Measurements from ENCODE around the gene ALX4. TPM values are rescaled to one million over a fixed set of nuclear protein-coding genes. Genes with fewer than 3 reads are reported as not detected.

Gene ALX4
- total RNA-seq, 1 donor from 2014 or later: not detected

- H3K9me3 ChIP-seq: no peaks in the 10 kb centered on the region
- ATAC-seq (no peak), DNase-seq (no peak)
- H3K4me3 ChIP-seq: no peak overlapping the region
- intact Hi-C loops (cut with DNase I): no loop called here
- H3K27me3 ChIP-seq (ENCODE audit: low read depth): peaks cover 98% of the 10 kb centered on the region
- no peak for TF ChIP-seq CTCF (IDR thresholded peaks at IDR 0.05)
- H3K36me3 ChIP-seq: no peaks in the 10 kb centered on the region
- H3K27ac ChIP-seq: no peak overlapping the region
- peaks cover 21% of the 10 kb centered on the region for H3K4me1 ChIP-seq
Observed at GRCh38 chr11:44311339-44312261, 1.7 kb upstream of the ALX4 start.

- peaks cover 18% of the 10 kb centered on the region for H3K4me1 ChIP-seq
- H3K27ac ChIP-seq: no peak overlapping the region
- H3K27me3 ChIP-seq (ENCODE audit: low read depth): peaks cover 98% of the 10 kb centered on the region
- no peak for TF ChIP-seq CTCF (IDR thresholded peaks at IDR 0.05)
- no peaks in the 10 kb centered on the region for H3K36me3 ChIP-seq
- no peak overlapping the region for H3K4me3 ChIP-seq
- intact Hi-C loops (cut with DNase I): no loop called here
- DNase-seq (no peak), ATAC-seq (no peak)
- no peaks in the 10 kb centered on the region for H3K9me3 ChIP-seq
Observed at GRCh38 chr11:44310463-44311272, 729 bp upstream of the ALX4 start.

GRCh38 chr11:44310206-44310462 lies 195 bp upstream of the ALX4 start:
- no peak overlapping the region for H3K27ac ChIP-seq
- ATAC-seq (no peak), DNase-seq (no peak)
- intact Hi-C loops (cut with DNase I): no loop called here
- no peaks in the 10 kb centered on the region for H3K36me3 ChIP-seq
- H3K4me3 ChIP-seq: peak overlapping the region; percentile 31
- no peaks in the 10 kb centered on the region for H3K9me3 ChIP-seq
- no peak for TF ChIP-seq CTCF (IDR thresholded peaks at IDR 0.05)
- H3K4me1 ChIP-seq: peaks cover 19% of the 10 kb centered on the region
- peaks cover 98% of the 10 kb centered on the region for H3K27me3 ChIP-seq (ENCODE audit: low read depth)

GRCh38 chr11:44308923-44309477 lies 939 bp downstream of the ALX4 start:
- Histone ChIP-seq H3K27ac (no peak overlapping the region), H3K36me3 (no peaks in the 10 kb centered on the region), H3K9me3 (no peaks in the 10 kb centered on the region), H3K27me3 (ENCODE audit: low read depth) (peaks cover 99% of the 10 kb centered on the region), H3K4me3 (peak overlapping the region; percentile 31), H3K4me1 (peaks cover 31% of the 10 kb centered on the region)
- no peak for TF ChIP-seq CTCF (IDR thresholded peaks at IDR 0.05)
- no peak for DNase-seq
- intact Hi-C loops (cut with DNase I): no loop called here
- ATAC-seq: no peak

GRCh38 chr11:44308256-44308922 lies 1.6 kb downstream of the ALX4 start:
- H3K27ac ChIP-seq: no peak overlapping the region
- intact Hi-C loops (cut with DNase I): no loop called here
- no peak overlapping the region for H3K4me3 ChIP-seq
- no peaks in the 10 kb centered on the region for H3K9me3 ChIP-seq
- DNase-seq (no peak), ATAC-seq (no peak)
- no peaks in the 10 kb centered on the region for H3K36me3 ChIP-seq
- H3K27me3 ChIP-seq (ENCODE audit: low read depth): peaks cover 99% of the 10 kb centered on the region
- TF ChIP-seq CTCF (IDR thresholded peaks at IDR 0.05): no peak
- peaks cover 32% of the 10 kb centered on the region for H3K4me1 ChIP-seq
